HCT116 (cell line): ENCODE results near the gene HOXD10. TPM values are rescaled to one million over a fixed set of nuclear protein-coding genes. Genes with fewer than 3 reads are reported as not detected.

Source experiments
- ATAC-seq: fragments of 200-7000 bp; cut with Tn5 transposase; 2 replicates; pipeline ENCODE4 v1.9.1; 2020; ENCODE audit warnings: mild to moderate bottlenecking, moderate library complexity
- BruUV-seq: library from RNA; stranded (reverse); fragments of 400-500 nt; replicated peaks from 2 replicates; lab custom pipeline; 2021; lab: Mats Ljungman, UMichigan
- CTCF ChIA-PET: fragments of 300-600 bp; sonication (Branson Sonifier 250); formaldehyde crosslinking; loops from one replicate; lab custom pipeline; 2021; ENCODE audit warnings: antibody characterized with exemption; lab: Charles Lee
- POLR2A ChIA-PET: fragments of 300-600, 350-600 bp; sonication (Branson Sonifier 250); formaldehyde crosslinking; loops from one replicate; lab custom pipeline; 2021; ENCODE audit warnings: antibody characterized with exemption; lab: Charles Lee
- RAD21 ChIA-PET, 2 experiments: fragments of 300-600 bp; sonication (Branson Sonifier 250); formaldehyde crosslinking; loops; one replicate each; lab custom pipeline; 2023; ENCODE audit warnings: low total read pairs in 2 of 2; ENCODE audit not compliant: uncharacterized antibody in 2 of 2, unreplicated experiment in 2 of 2, low non-redundant PET in 1 of 2; lab: Charles Lee
- DNase-seq: peaks from one replicate; pipeline ENCODE4 v3.0.0-alpha.2; 2010; ENCODE audit warnings: low read depth, low spot score
- H2AFZ ChIP-seq: fragments of 200-600 bp; shearing (Covaris generic), sonication (generic); 2 replicates; pipeline ENCODE4 v1.6.1; 2017; ENCODE audit warnings: low read depth, mixed run types, mixed read lengths, antibody characterized with exemption, low read length; ENCODE audit not compliant: poor library complexity, severe bottlenecking
- H3K27ac ChIP-seq: 2 replicates; pipeline ENCODE4 v1.5.1; 2012; ENCODE audit warnings: low read depth, low read length
- H3K27me3 ChIP-seq: fragments of 200-600 bp; sonication (generic); 2 replicates; pipeline ENCODE4 v1.6.1; 2016; ENCODE audit warnings: mixed run types, low read length, mixed read lengths; ENCODE audit not compliant: insufficient read depth
- H3K36me3 ChIP-seq, 2 experiments: fragments of 200-500 bp in 1 of 2; fragments of 200-600 bp in 1 of 2; sonication (Bioruptor generic) in 1 of 2; sonication (generic) in 1 of 2; 2 replicates each; pipeline versions ENCODE4 v1.5.1 to v1.6.1; 2014 to 2016; ENCODE audit warnings: low read length in 2 of 2, inconsistent platforms in 1 of 2, mixed read lengths in 1 of 2, mixed run types in 1 of 2; ENCODE audit not compliant: insufficient read depth in 2 of 2, control insufficient read depth in 1 of 2
- H3K4me1 ChIP-seq, 2 experiments: fragments of 200-600 bp in 1 of 2; sonication (generic) in 1 of 2; 2 replicates each; pipeline versions ENCODE4 v1.5.1 to v1.6.1; 2012 to 2017; ENCODE audit warnings: low read length in 2 of 2, inconsistent platforms in 1 of 2, mild to moderate bottlenecking in 1 of 2, mixed read lengths in 1 of 2, mixed run types in 1 of 2, moderate library complexity in 1 of 2; ENCODE audit not compliant: insufficient read depth in 2 of 2, control insufficient read depth in 1 of 2
- H3K4me2 ChIP-seq: fragments of 200-600 bp; sonication (generic); 2 replicates; pipeline ENCODE4 v1.6.1; 2017; ENCODE audit warnings: mixed run types, low read length, mixed read lengths
- H3K4me3 ChIP-seq, 2 experiments: fragments of 200-600 bp in 1 of 2; sonication (generic) in 1 of 2; replicated peaks in 1 of 2; 2 replicates each; pipeline ENCODE4 v1.5.1; 2011 to 2016; ENCODE audit warnings: low read length in 2 of 2, control low read depth in 1 of 2, low read depth in 1 of 2, mild to moderate bottlenecking in 1 of 2, mixed read lengths in 1 of 2, mixed run types in 1 of 2
- H3K79me2 ChIP-seq: fragments of 200-600 bp; sonication (generic); 2 replicates; pipeline ENCODE4 v1.6.1; 2017; ENCODE audit warnings: mild to moderate bottlenecking, mixed run types, low read length, moderate library complexity, mixed read lengths; ENCODE audit not compliant: insufficient read depth
- H3K9ac ChIP-seq: fragments of 200-600 bp; sonication (generic); 2 replicates; pipeline ENCODE4 v1.6.1; 2016; ENCODE audit warnings: low read length, mixed read lengths
- H3K9me2 ChIP-seq: fragments of 200-600 bp; sonication (generic), shearing (Covaris generic); 2 replicates; pipeline ENCODE4 v1.6.1; 2017; ENCODE audit warnings: mixed run types, mild to moderate bottlenecking, moderate library complexity; ENCODE audit not compliant: insufficient read depth
- H3K9me3 ChIP-seq, 2 experiments: fragments of 200-500 bp in 1 of 2; fragments of 200-600 bp in 1 of 2; sonication (Bioruptor generic) in 1 of 2; sonication (generic) in 1 of 2; 2 replicates each; pipeline ENCODE4 v1.6.1; 2014 to 2017; ENCODE audit warnings: low read length in 2 of 2, mixed read lengths in 2 of 2, inconsistent platforms in 1 of 2, low read depth in 1 of 2, mild to moderate bottlenecking in 1 of 2, mixed run types in 1 of 2, moderate library complexity in 1 of 2; ENCODE audit not compliant: control insufficient read depth in 1 of 2, insufficient read depth in 1 of 2
- H4K20me1 ChIP-seq: fragments of 200-600 bp; sonication (generic), shearing (Covaris generic); 2 replicates; pipeline ENCODE4 v1.6.1; 2017; ENCODE audit warnings: mixed run types, mild to moderate bottlenecking, moderate library complexity; ENCODE audit not compliant: insufficient read depth
- CBX3 ChIP-seq: IDR thresholded peaks from 2 replicates; pipeline ENCODE4 v1.6.1; 2012; ENCODE audit warnings: low read depth
- CEBPB ChIP-seq: IDR thresholded peaks from 2 replicates; pipeline ENCODE4 v1.6.1; 2012; ENCODE audit warnings: low read depth
- EGR1 ChIP-seq: IDR thresholded peaks from 2 replicates; pipeline ENCODE4 v1.6.1; 2012; ENCODE audit warnings: low read depth
- ELF1 ChIP-seq: IDR thresholded peaks from 2 replicates; pipeline ENCODE4 v1.6.1; 2012; ENCODE audit warnings: low read depth, borderline replicate concordance
- EZH2phosphoT487 ChIP-seq: fragments of 200-600 bp; IDR thresholded peaks from 2 replicates; pipeline ENCODE4 v1.6.1; 2018; ENCODE audit warnings: antibody characterized with exemption, borderline replicate concordance
- MAX ChIP-seq: IDR thresholded peaks from 2 replicates; pipeline ENCODE4 v1.6.1; 2012
- RAD21 ChIP-seq: IDR thresholded peaks from 2 replicates; pipeline ENCODE4 v1.6.1; 2012; ENCODE audit warnings: low read depth, mild to moderate bottlenecking
- REST ChIP-seq: IDR thresholded peaks from 2 replicates; pipeline ENCODE4 v1.6.1; 2012; ENCODE audit warnings: low read depth
- SIN3A ChIP-seq: IDR thresholded peaks from 2 replicates; pipeline ENCODE4 v1.6.1; 2012; ENCODE audit warnings: low read depth
- SRF ChIP-seq: IDR thresholded peaks from 2 replicates; pipeline ENCODE4 v1.6.1; 2012; ENCODE audit warnings: low read depth
- YY1 ChIP-seq: IDR thresholded peaks from 2 replicates; pipeline ENCODE4 v1.6.1; 2011; ENCODE audit warnings: low read length, low read depth, moderate library complexity, mild to moderate bottlenecking; ENCODE audit not compliant: insufficient replicate concordance; ENCODE audit errors: extremely low read depth
- intact Hi-C: fragments of 100-400 bp; cut with micrococcal nuclease; formaldehyde crosslinking; loops from 2 replicates; pipeline ENCODE4 v1.10.0; 2022
- total RNA-seq: library from RNA; stranded (reverse); gene quantifications from one replicate; pipeline ENCODE4 v1.2.1, GENCODE V29; 2021; ENCODE audit not compliant: unreplicated experiment

The HOXD10 gene
- total RNA-seq, 1 experiment from 2014 or later: not detected

DNA sequence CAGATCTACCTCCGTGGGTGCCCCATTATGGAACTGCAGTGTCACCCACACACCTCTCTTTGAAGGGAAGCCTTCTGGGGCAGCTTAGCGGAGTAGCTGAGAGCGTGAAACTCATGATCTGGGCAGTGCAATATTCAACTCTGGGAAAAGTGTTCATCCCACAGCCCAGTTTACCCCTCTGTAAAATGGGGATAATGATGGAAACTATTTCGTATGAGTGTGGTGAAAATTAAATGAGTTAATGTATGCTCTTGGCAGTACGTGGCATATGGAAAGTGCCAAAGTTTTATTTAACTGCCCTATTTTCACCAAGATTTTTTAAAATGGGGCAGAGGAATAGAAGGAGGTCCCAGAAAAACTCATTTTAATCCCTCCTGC lies 44.3 kb upstream of the HOXD10 start:
- H3K9me2 ChIP-seq: no peaks in the 10 kb centered on the region
- ATAC-seq (no peak), DNase-seq (no peak)
- H3K79me2 ChIP-seq: no peaks in the 10 kb centered on the region
- no peak overlapping the region for H3K27ac ChIP-seq
- no peak overlapping the region for H3K4me2 ChIP-seq
- no peaks in the 10 kb centered on the region for H3K9me3 ChIP-seq
- RAD21 ChIA-PET: no interaction called here
- intact Hi-C loops: no loop called here
- no peaks in the 10 kb centered on the region for H4K20me1 ChIP-seq
- BruUV-seq: no TSS peak
- POLR2A ChIA-PET: no interaction called here
- no peak overlapping the region for H3K4me3 ChIP-seq
- H3K27me3 ChIP-seq: no peaks in the 10 kb centered on the region
- no peaks in the 10 kb centered on the region for H3K4me1 ChIP-seq
- H3K9ac ChIP-seq: no peak overlapping the region
- no peak overlapping the region for H2AFZ ChIP-seq
- no peak for TF ChIP-seq SRF
- TF ChIP-seq REST: no peak
- TF ChIP-seq YY1: no peak
- no peaks in the 10 kb centered on the region for H3K36me3 ChIP-seq
- CTCF ChIA-PET: no interaction called here

GRCh38 chr2:176072951-176073904 lies 43.4 kb upstream of the HOXD10 start:
- no peaks in the 10 kb centered on the region for H3K79me2 ChIP-seq
- no peak overlapping the region for H3K4me3 ChIP-seq
- no peak overlapping the region for H3K27ac ChIP-seq
- ATAC-seq: no peak
- intact Hi-C loops: no loop called here
- no peak overlapping the region for H3K9ac ChIP-seq
- H3K4me1 ChIP-seq: no peaks in the 10 kb centered on the region
- H3K27me3 ChIP-seq: no peaks in the 10 kb centered on the region
- H4K20me1 ChIP-seq: no peaks in the 10 kb centered on the region
- ChIA-PET POLR2A (no interaction called here), CTCF (no interaction called here), RAD21 (no interaction called here)
- no TSS peak for BruUV-seq
- DNase-seq: no peak
- no peak overlapping the region for H3K4me2 ChIP-seq
- H3K9me2 ChIP-seq: no peaks in the 10 kb centered on the region
- H2AFZ ChIP-seq: no peak overlapping the region
- no peaks in the 10 kb centered on the region for H3K9me3 ChIP-seq
- H3K36me3 ChIP-seq: no peaks in the 10 kb centered on the region
- no peak for TF ChIP-seq EGR1
- no peak for TF ChIP-seq REST
- TF ChIP-seq RAD21: no peak
- TF ChIP-seq SIN3A: no peak
- no peak for TF ChIP-seq CEBPB
- TF ChIP-seq ELF1: no peak
- no peak for TF ChIP-seq MAX
- no peak for TF ChIP-seq EZH2phosphoT487
- no peak for TF ChIP-seq CBX3
- TF ChIP-seq SRF: no peak
